Neural progenitor cell (in vitro differentiated cells): ENCODE results near the gene PPFIBP1. TPM values are rescaled to one million over a fixed set of nuclear protein-coding genes. Genes with fewer than 3 reads are reported as not detected.

Source experiments
- DNase-seq: peaks from one replicate; pipeline ENCODE4 v3.0.0-alpha.2; 2016; ENCODE audit warnings: low spot score
- H2AFZ ChIP-seq: fragments of 200-600 bp; sonication (generic); replicated peaks from 2 replicates; pipeline ENCODE4 v1.6.1; 2016; ENCODE audit warnings: antibody characterized with exemption
- H3F3A ChIP-seq: fragments of 200-600 bp; sonication (generic); 2 replicates; pipeline ENCODE4 v1.6.1; 2016; ENCODE audit warnings: antibody characterized with exemption, low read depth
- H3K27ac ChIP-seq: fragments of 200-600 bp; sonication (generic); 2 replicates; pipeline ENCODE4 v1.5.1; 2016; ENCODE audit warnings: mild to moderate bottlenecking
- H3K27me3 ChIP-seq: fragments of 200-600 bp; sonication (generic); 2 replicates; pipeline ENCODE4 v1.6.1; 2016; ENCODE audit warnings: mild to moderate bottlenecking, moderate library complexity
- H3K36me3 ChIP-seq: fragments of 200-600 bp; sonication (generic); 2 replicates; pipeline ENCODE4 v1.5.1; 2016
- H3K4me1 ChIP-seq: fragments of 200-600 bp; sonication (generic); 2 replicates; pipeline ENCODE4 v1.6.1; 2016; ENCODE audit warnings: mixed run types
- H3K4me2 ChIP-seq: fragments of 200-600 bp; sonication (generic); 2 replicates; pipeline ENCODE4 v1.6.1; 2016
- H3K4me3 ChIP-seq: fragments of 200-600 bp; sonication (generic); 2 replicates; pipeline ENCODE4 v1.5.1; 2016
- H3K79me2 ChIP-seq: fragments of 200-600 bp; sonication (generic); 2 replicates; pipeline ENCODE4 v1.6.1; 2016; ENCODE audit warnings: low read depth
- H3K9ac ChIP-seq: fragments of 200-600 bp; sonication (generic); 2 replicates; pipeline ENCODE4 v1.6.1; 2016
- H3K9me3 ChIP-seq: fragments of 200-600 bp; sonication (generic); 2 replicates; pipeline ENCODE4 v1.5.1; 2016; ENCODE audit warnings: low read depth
- H4K20me1 ChIP-seq: fragments of 200-600 bp; sonication (generic); 2 replicates; pipeline ENCODE4 v1.6.1; 2016; ENCODE audit warnings: low read depth
- H3K27ac Mint-ChIP-seq: 3 replicates; pipeline ENCODE4 v1.8.0; 2021; ENCODE audit warnings: mixed read lengths
- H3K27me3 Mint-ChIP-seq: 2 replicates; pipeline ENCODE4 v1.8.0; 2022; ENCODE audit warnings: low read depth, mild to moderate bottlenecking, inconsistent platforms, moderate library complexity, mixed read lengths; ENCODE audit not compliant: insufficient read depth
- H3K36me3 Mint-ChIP-seq: 3 replicates; pipeline ENCODE4 v1.8.0; 2021; ENCODE audit warnings: mixed read lengths
- H3K4me1 Mint-ChIP-seq: 3 replicates; pipeline ENCODE4 v1.8.0; 2021; ENCODE audit warnings: mixed read lengths
- H3K4me3 Mint-ChIP-seq: 3 replicates; pipeline ENCODE4 v1.8.0; 2021; ENCODE audit warnings: mild to moderate bottlenecking, moderate library complexity, mixed read lengths
- H3K9me3 Mint-ChIP-seq: 3 replicates; pipeline ENCODE4 v1.8.0; 2020; ENCODE audit warnings: mixed read lengths
- CTCF ChIP-seq: fragments of 200-600 bp; sonication (generic); IDR thresholded peaks from 2 replicates; pipeline ENCODE4 v1.5.1; 2017; ENCODE audit warnings: antibody characterized with exemption, mild to moderate bottlenecking
- EZH2 ChIP-seq: fragments of 200-600 bp; sonication (generic); IDR thresholded peaks from 2 replicates; pipeline ENCODE4 v1.6.1; 2017; ENCODE audit warnings: antibody characterized with exemption, mild to moderate bottlenecking, moderate library complexity
- EZH2phosphoT487 ChIP-seq: fragments of 200-600 bp; sonication (generic); IDR thresholded peaks from 2 replicates; pipeline ENCODE4 v1.6.1; 2017; ENCODE audit warnings: antibody characterized with exemption
- total RNA-seq: library from RNA; depleted of rRNA; stranded (reverse); fragments of >200 nt; gene quantifications from 2 replicates; pipeline ENCODE4 v1.2.3, GENCODE V29; 2015; ENCODE audit warnings: low replicate concordance

Gene PPFIBP1
- total RNA-seq, 1 donor from 2014 or later, result 61.7 TPM

- TF ChIP-seq CTCF, result no peak
- no peak for TF ChIP-seq EZH2phosphoT487
- no peak for TF ChIP-seq EZH2
- Histone ChIP-seq H3K36me3 (no peaks in the 10 kb centered on the region), H3K79me2 (peaks cover 14% of the 10 kb centered on the region), H3K27me3 (no peaks in the 10 kb centered on the region), H3K4me1 (peaks cover 3% of the 10 kb centered on the region), H4K20me1 (peaks cover 2% of the 10 kb centered on the region), H3K4me3 (no peak overlapping the region), H3K27ac (no peak overlapping the region), H3K9me3 (no peaks in the 10 kb centered on the region), H2AFZ (no peak overlapping the region), H3K9ac (no peak overlapping the region), H3K4me2 (no peak overlapping the region), H3F3A (no peaks in the 10 kb centered on the region)
- H3K27me3 Mint-ChIP-seq, result no peaks in the 10 kb centered on the region
- no peak overlapping the region for H3K27ac Mint-ChIP-seq
- no peak overlapping the region for H3K4me3 Mint-ChIP-seq
- H3K36me3 Mint-ChIP-seq, result peaks cover 12% of the 10 kb centered on the region
- DNase-seq, result no peak
- peaks cover 8% of the 10 kb centered on the region for H3K9me3 Mint-ChIP-seq
- peaks cover 18% of the 10 kb centered on the region for H3K4me1 Mint-ChIP-seq
Observed at GRCh38 chr12:27554421-27555186, 30.6 kb downstream of the PPFIBP1 start.

- no peak overlapping the region for H3K9ac ChIP-seq
- no peaks in the 10 kb centered on the region for H3K27me3 ChIP-seq
- H3K4me3 Mint-ChIP-seq, result no peak overlapping the region
- H3K4me2 ChIP-seq, result no peak overlapping the region
- peaks cover 12% of the 10 kb centered on the region for H3K36me3 Mint-ChIP-seq
- no peaks in the 10 kb centered on the region for H3K36me3 ChIP-seq
- H3K27ac ChIP-seq, result no peak overlapping the region
- peaks cover 15% of the 10 kb centered on the region for H3K79me2 ChIP-seq
- H3K27ac Mint-ChIP-seq, result no peak overlapping the region
- no peak for DNase-seq
- peaks cover 18% of the 10 kb centered on the region for H3K4me1 Mint-ChIP-seq
- peaks cover 8% of the 10 kb centered on the region for H3K9me3 Mint-ChIP-seq
- no peaks in the 10 kb centered on the region for H3K27me3 Mint-ChIP-seq
- H3K9me3 ChIP-seq, result no peaks in the 10 kb centered on the region
- no peaks in the 10 kb centered on the region for H3K4me1 ChIP-seq
- H3F3A ChIP-seq, result no peaks in the 10 kb centered on the region
- no peak for TF ChIP-seq EZH2phosphoT487
- H2AFZ ChIP-seq, result no peak overlapping the region
- no peaks in the 10 kb centered on the region for H4K20me1 ChIP-seq
- no peak overlapping the region for H3K4me3 ChIP-seq
Observed at GRCh38 chr12:27555361-27555760, 31.4 kb downstream of the PPFIBP1 start.

GRCh38 chr12:27555925-27556778 lies 32.1 kb downstream of the PPFIBP1 start:
- Histone ChIP-seq H3K27me3 (no peaks in the 10 kb centered on the region), H3K9ac (no peak overlapping the region), H4K20me1 (no peaks in the 10 kb centered on the region), H3K4me2 (no peak overlapping the region), H3K4me1 (peaks cover 4% of the 10 kb centered on the region), H2AFZ (no peak overlapping the region), H3K9me3 (no peaks in the 10 kb centered on the region), H3K36me3 (no peaks in the 10 kb centered on the region), H3K27ac (no peak overlapping the region), H3F3A (no peaks in the 10 kb centered on the region), H3K79me2 (peaks cover 15% of the 10 kb centered on the region), H3K4me3 (no peak overlapping the region)
- Mint-ChIP-seq H3K27me3 (no peaks in the 10 kb centered on the region), H3K36me3 (peaks cover 12% of the 10 kb centered on the region), H3K27ac (peak overlapping the region; percentile 64), H3K4me3 (no peak overlapping the region), H3K9me3 (peaks cover 8% of the 10 kb centered on the region), H3K4me1 (peaks cover 18% of the 10 kb centered on the region)
- no peak for TF ChIP-seq EZH2
- TF ChIP-seq EZH2phosphoT487, result no peak
- TF ChIP-seq CTCF, result no peak
- DNase-seq, result no peak
